ENCODE data around the gene GNRH2.
A peak's percentile ranks its signal among the peaks of the same experiment; 100 is the strongest.

The GNRH2 gene

DNA sequence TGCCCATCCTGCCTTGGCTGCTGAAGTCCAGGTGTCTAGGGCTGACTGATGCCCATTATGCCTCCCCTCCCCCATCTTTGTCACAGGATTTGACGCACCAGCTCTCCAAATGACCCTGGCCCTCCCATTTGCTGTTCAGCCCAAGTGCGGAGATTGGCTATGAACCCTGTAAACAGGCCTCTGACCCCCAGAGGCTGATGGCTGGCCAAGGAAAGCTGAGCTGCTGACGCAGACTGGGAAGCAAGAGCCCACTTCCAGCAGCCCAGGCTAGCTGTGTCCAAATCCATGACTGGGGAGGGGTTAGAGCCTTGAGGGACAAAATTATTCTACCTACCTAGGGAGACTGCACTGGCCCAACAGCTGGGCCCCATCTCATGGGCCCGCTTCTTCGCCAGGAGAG, 797 bp upstream of the GNRH2 start:
- Histone ChIP-seq H3K27ac (peak overlapping the region; percentile 65 to 94), H3K4me3 (peak overlapping the region; percentile 9)
- TF ChIP-seq, protein P1, sequence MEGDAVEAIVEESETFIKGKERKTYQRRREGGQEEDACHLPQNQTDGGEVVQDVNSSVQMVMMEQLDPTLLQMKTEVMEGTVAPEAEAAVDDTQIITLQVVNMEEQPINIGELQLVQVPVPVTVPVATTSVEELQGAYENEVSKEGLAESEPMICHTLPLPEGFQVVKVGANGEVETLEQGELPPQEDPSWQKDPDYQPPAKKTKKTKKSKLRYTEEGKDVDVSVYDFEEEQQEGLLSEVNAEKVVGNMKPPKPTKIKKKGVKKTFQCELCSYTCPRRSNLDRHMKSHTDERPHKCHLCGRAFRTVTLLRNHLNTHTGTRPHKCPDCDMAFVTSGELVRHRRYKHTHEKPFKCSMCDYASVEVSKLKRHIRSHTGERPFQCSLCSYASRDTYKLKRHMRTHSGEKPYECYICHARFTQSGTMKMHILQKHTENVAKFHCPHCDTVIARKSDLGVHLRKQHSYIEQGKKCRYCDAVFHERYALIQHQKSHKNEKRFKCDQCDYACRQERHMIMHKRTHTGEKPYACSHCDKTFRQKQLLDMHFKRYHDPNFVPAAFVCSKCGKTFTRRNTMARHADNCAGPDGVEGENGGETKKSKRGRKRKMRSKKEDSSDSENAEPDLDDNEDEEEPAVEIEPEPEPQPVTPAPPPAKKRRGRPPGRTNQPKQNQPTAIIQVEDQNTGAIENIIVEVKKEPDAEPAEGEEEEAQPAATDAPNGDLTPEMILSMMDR (IDR thresholded peaks at IDR 0.05): no peak
- DNase-seq (ENCODE audit: low spot score): no peak

DNA sequence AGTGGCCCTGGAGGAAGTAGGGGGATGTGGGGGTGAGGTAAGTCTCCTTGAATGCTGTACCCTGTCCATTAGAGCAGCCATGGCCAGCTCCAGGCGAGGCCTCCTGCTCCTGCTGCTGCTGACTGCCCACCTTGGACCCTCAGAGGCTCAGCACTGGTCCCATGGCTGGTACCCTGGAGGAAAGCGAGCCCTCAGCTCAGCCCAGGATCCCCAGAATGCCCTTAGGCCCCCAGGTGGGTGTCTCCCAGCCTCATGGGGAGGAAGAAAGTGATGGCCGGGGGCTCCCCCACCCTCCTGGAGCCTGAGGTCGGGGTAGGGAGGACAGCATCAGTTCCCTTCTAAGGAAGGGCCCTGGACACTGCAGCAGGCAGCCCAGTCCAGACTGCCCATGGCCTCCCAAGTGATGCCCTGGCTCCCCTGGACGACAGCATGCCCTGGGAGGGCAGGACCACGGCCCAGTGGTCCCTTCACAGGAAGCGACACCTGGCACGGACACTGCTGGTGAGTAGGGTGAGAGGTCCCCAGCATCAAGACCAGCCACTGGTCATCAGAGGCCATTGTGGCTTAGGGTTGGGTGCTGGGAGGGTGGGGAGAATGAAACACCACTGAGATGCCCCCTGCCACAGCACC, 1.0 kb downstream of the GNRH2 start:
- TF ChIP-seq, protein P1 (IDR thresholded peaks at IDR 0.05): no peak
- no peak for DNase-seq (ENCODE audit: low spot score)
- Histone ChIP-seq H3K4me3 (no peak overlapping the region), H3K27ac (peak overlapping the region in 1 of 2 donors; percentile 94)

DNA sequence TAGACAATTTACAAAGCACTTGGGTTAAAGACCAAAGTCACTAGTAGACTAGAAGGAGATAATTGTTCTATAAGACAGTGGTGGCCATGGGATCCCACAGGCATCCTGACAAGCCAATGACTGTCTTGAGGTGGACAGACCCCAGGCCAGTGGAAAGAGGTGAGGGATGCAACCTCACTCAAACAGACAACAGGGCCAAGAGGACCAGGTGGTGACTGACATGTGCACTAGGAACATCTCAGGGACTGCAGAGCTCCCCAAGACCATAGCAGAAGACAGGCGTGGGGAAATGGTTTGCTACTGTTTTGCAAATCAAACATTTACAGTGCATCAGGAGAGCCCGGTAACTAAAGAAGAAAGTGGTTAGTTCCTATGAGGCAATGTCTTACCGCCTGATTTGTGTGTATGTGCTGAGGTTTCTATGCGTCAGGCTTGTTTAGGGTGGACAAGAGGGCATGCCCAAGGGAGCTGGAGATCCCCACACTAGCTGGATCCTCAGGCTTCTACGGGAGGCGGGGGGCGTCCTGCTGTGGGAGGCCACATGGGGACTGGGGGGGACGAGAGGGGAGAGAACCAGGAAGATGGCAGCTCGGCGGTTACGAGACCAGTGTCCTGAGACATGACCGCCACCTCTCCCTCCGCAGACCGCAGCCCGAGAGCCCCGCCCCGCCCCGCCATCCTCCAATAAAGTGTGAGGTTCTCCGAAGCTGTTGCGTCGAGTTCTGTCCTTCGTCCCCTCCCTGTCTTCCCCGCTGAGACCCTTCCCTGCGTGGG, 1.8 kb downstream of the GNRH2 start:
- peak overlapping the region; percentile 94 to 95 for H3K27ac ChIP-seq
- peak overlapping the region; percentile 95 for H3K4me3 ChIP-seq
- TF ChIP-seq, protein P1 (IDR thresholded peaks at IDR 0.05): no peak
- peak; percentile 92 for DNase-seq (ENCODE audit: low spot score)

DNA sequence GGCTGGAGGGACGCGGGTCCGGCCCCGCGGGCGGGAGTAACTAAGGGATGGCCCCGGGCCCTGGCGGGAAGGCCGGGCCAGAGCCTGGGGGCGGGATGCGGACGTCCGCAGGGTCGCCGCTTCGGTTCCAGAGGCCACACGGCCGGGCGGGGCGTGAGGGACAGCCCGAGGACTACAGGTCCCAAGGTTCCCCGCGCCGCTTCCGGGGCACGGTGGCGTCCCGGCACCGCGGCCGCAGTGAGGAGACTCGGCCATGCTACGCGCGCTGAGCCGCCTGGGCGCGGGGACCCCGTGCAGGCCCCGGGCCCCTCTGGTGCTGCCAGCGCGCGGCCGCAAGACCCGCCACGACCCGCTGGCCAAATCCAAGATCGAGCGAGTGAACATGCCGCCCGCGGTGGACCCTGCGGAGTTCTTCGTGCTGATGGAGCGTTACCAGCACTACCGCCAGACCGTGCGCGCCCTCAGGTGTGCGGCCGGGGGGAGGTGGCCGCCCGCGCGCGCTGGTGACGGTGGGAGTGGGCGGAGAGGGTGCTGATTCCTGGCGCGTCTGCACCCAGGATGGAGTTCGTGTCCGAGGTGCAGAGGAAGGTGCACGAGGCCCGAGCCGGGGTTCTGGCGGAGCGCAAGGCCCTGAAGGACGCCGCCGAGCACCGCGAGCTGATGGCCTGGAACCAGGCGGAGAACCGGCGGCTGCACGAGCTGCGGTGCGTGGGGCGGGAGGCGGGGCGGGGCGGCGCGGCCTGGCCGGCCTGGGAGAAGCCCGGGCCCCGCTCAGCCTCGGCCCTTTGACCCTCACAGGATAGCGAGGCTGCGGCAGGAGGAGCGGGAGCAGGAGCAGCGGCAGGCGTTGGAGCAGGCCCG, 2.6 kb downstream of the GNRH2 start, which contains the start of gene MRPS26:
MRPS26 (plus strand) TSS at position 237 of the 861 bp plus-strand sequence; CDS start at position 254, 17 bp downstream.
- DNase-seq (ENCODE audit: low spot score): peak; percentile 92
- H3K27ac ChIP-seq: peak within 1 kb of the TSS; percentile 94 to 95
- TF ChIP-seq, protein P1 (IDR thresholded peaks at IDR 0.05): no peak

DNA sequence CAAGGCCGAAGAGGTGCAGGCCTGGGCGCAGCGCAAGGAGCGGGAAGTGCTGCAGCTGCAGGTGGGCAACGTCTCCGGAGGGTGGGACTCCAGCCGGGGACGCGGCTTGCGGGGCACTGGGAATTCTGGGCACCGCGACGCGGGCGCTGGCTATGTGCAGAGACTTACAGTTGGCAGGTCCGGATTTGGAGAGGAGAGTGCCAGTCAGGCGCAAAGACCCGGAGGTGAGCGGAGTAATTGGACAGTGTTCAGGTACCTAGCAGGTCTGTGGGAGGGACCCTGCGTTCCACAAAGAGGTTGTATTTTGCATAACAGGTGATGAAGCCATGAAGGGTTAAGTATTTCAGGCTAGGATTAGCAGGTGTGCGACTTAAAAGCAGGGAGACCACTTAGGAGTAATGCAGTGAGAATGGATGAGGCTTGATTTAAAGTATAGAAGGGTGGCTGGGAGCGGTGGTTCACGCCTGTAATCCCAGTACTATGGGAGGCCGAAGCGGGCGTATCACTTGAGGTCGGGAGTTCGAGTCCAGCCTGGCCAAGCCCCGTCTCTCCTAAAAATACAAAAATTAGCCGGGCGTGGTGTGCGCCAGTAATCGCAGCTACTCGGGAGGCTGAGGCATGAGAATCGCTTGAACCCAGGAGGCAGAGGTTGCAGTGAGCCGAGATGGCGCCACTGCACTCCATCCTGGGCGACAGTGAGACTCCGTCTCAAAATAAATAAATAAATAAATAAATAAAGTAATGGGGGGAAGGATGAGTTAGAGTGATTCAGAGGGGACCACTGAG, 3.4 kb downstream of the GNRH2 start:
- Histone ChIP-seq H3K27ac (peak overlapping the region; percentile 94 to 95), H3K4me3 (peak overlapping the region; percentile 95)
- no peak for DNase-seq (ENCODE audit: low spot score)
- TF ChIP-seq, protein P1 (IDR thresholded peaks at IDR 0.05): no peak

More for the DNA sequence above, 2.6 kb downstream of the GNRH2 start, which contains the start of gene MRPS26:
- H3K4me3 ChIP-seq: peak within 1 kb of the TSS; percentile 95

All from coronary artery (tissue), 2 donors.